Astrocyte (in vitro differentiated cells and primary cell): ENCODE measurements around the gene NINL. TPM values are rescaled to one million over a fixed set of nuclear protein-coding genes. Genes with fewer than 3 reads are reported as not detected.
A peak's percentile ranks its signal among the peaks of the same experiment; 100 is the strongest.

ENCODE experiments used
- DNase-seq: peaks from one replicate; pipeline ENCODE4 v3.0.0-alpha.2; 2010; ENCODE audit warnings: low read depth
- FAIRE-seq: peaks from 2 replicates; lab custom pipeline; 2011; peaks lifted over from hg19 to GRCh38; lab: Jason Lieb, UNC
- H2AFZ ChIP-seq: 2 replicates; pipeline ENCODE4 v1.6.0; 2012; ENCODE audit warnings: low read depth, low read length, inconsistent platforms
- H3K27ac ChIP-seq: 2 replicates; pipeline ENCODE4 v1.5.1; 2011; ENCODE audit warnings: low read depth, low read length, inconsistent platforms
- H3K27me3 ChIP-seq: 2 replicates; pipeline ENCODE4 v1.6.0; 2011; ENCODE audit warnings: low read length, inconsistent platforms; ENCODE audit not compliant: insufficient read depth
- H3K36me3 ChIP-seq: 2 replicates; pipeline ENCODE4 v1.5.1; 2011; ENCODE audit warnings: low read length, inconsistent platforms; ENCODE audit not compliant: insufficient read depth
- H3K4me1 ChIP-seq: 2 replicates; pipeline ENCODE4 v1.5.1; 2011; ENCODE audit warnings: low read length, inconsistent platforms; ENCODE audit not compliant: insufficient read depth
- H3K4me2 ChIP-seq: 2 replicates; pipeline ENCODE4 v1.6.0; 2012; ENCODE audit warnings: low read length, inconsistent platforms
- H3K4me3 ChIP-seq: 2 replicates; pipeline ENCODE4 v1.5.1; 2011; ENCODE audit warnings: low read depth, mild to moderate bottlenecking, low read length, inconsistent platforms; ENCODE audit not compliant: insufficient read depth
- H3K79me2 ChIP-seq: 2 replicates; pipeline ENCODE4 v1.6.0; 2012; ENCODE audit warnings: mild to moderate bottlenecking, low read length, inconsistent platforms; ENCODE audit not compliant: insufficient read depth
- H3K9ac ChIP-seq: 2 replicates; pipeline ENCODE4 v1.6.0; 2012; ENCODE audit warnings: mild to moderate bottlenecking, low read length, inconsistent platforms
- H3K9me3 ChIP-seq: 2 replicates; pipeline ENCODE4 v1.5.1; 2012; ENCODE audit warnings: low read depth, mild to moderate bottlenecking, low read length, inconsistent platforms; ENCODE audit not compliant: insufficient read depth
- H4K20me1 ChIP-seq: 2 replicates; pipeline ENCODE4 v1.6.0; 2012; ENCODE audit warnings: low read length, inconsistent platforms; ENCODE audit not compliant: insufficient read depth
- H3K27ac Mint-ChIP-seq: one replicate; pipeline ENCODE4 v1.8.0; 2021; ENCODE audit warnings: mild to moderate bottlenecking, mixed read lengths; ENCODE audit not compliant: unreplicated experiment
- H3K27me3 Mint-ChIP-seq: one replicate; pipeline ENCODE4 v1.8.0; 2021; ENCODE audit warnings: low read depth, mixed read lengths; ENCODE audit not compliant: unreplicated experiment
- H3K36me3 Mint-ChIP-seq: one replicate; pipeline ENCODE4 v1.8.0; 2021; ENCODE audit warnings: low read depth, mixed read lengths; ENCODE audit not compliant: unreplicated experiment
- H3K4me1 Mint-ChIP-seq: one replicate; pipeline ENCODE4 v1.8.0; 2021; ENCODE audit warnings: low read depth, mixed read lengths; ENCODE audit not compliant: unreplicated experiment
- H3K4me3 Mint-ChIP-seq: one replicate; pipeline ENCODE4 v1.8.0; 2021; ENCODE audit warnings: mild to moderate bottlenecking, moderate library complexity, mixed read lengths; ENCODE audit not compliant: unreplicated experiment
- H3K9me3 Mint-ChIP-seq: one replicate; pipeline ENCODE4 v1.8.0; 2021; ENCODE audit warnings: mild to moderate bottlenecking, mixed read lengths; ENCODE audit not compliant: unreplicated experiment
- CTCF ChIP-seq: IDR thresholded peaks from 2 replicates; pipeline ENCODE4 v1.5.1; 2011; ENCODE audit warnings: low read depth, mild to moderate bottlenecking, inconsistent platforms, low read length, moderate library complexity; ENCODE audit not compliant: insufficient read depth
- EZH2 ChIP-seq: IDR thresholded peaks from 2 replicates; pipeline ENCODE4 v1.6.1; 2012; ENCODE audit warnings: mild to moderate bottlenecking, low read length, inconsistent platforms; ENCODE audit not compliant: insufficient read depth
- total RNA-seq: library from RNA; stranded (reverse); gene quantifications from 2 replicates; pipeline ENCODE4 v1.2.1, GENCODE V29; 2021

NINL gene
- total RNA-seq, 1 donor from 2014 or later, result 10.2 TPM

- FAIRE-seq (no peak), DNase-seq (no peak)
- Mint-ChIP-seq H3K27ac (no peak overlapping the region), H3K36me3 (peaks cover 15% of the 10 kb centered on the region), H3K4me1 (no peaks in the 10 kb centered on the region), H3K27me3 (no peaks in the 10 kb centered on the region), H3K9me3 (no peaks in the 10 kb centered on the region), H3K4me3 (no peak overlapping the region)
- H3K79me2 ChIP-seq, result no peaks in the 10 kb centered on the region
- H3K9ac ChIP-seq, result no peak overlapping the region
- H2AFZ ChIP-seq, result no peak overlapping the region
- no peaks in the 10 kb centered on the region for H3K9me3 ChIP-seq
- H3K36me3 ChIP-seq, result peaks cover 3% of the 10 kb centered on the region
- TF ChIP-seq EZH2, result no peak
- TF ChIP-seq CTCF, result no peak
- H4K20me1 ChIP-seq, result no peaks in the 10 kb centered on the region
- no peaks in the 10 kb centered on the region for H3K4me1 ChIP-seq
- H3K4me2 ChIP-seq, result no peak overlapping the region
- no peaks in the 10 kb centered on the region for H3K27me3 ChIP-seq
- no peak overlapping the region for H3K4me3 ChIP-seq
- no peak overlapping the region for H3K27ac ChIP-seq
Measured at GRCh38 chr20:25454153-25454900, 131.0 kb downstream of the NINL start.

- Mint-ChIP-seq H3K27me3 (no peaks in the 10 kb centered on the region), H3K4me3 (no peak overlapping the region), H3K36me3 (peaks cover 15% of the 10 kb centered on the region), H3K9me3 (no peaks in the 10 kb centered on the region), H3K4me1 (no peaks in the 10 kb centered on the region), H3K27ac (no peak overlapping the region)
- Histone ChIP-seq H3K27ac (no peak overlapping the region), H3K36me3 (peaks cover 3% of the 10 kb centered on the region), H3K4me3 (no peak overlapping the region), H4K20me1 (no peaks in the 10 kb centered on the region), H2AFZ (no peak overlapping the region), H3K9ac (no peak overlapping the region), H3K9me3 (no peaks in the 10 kb centered on the region), H3K4me2 (no peak overlapping the region), H3K27me3 (no peaks in the 10 kb centered on the region), H3K79me2 (no peaks in the 10 kb centered on the region), H3K4me1 (no peaks in the 10 kb centered on the region)
- no peak for FAIRE-seq
- TF ChIP-seq EZH2 (no peak), CTCF (no peak)
- DNase-seq, result peak; percentile 20
Measured at GRCh38 chr20:25453035-25453810, 132.1 kb downstream of the NINL start.

- FAIRE-seq, result no peak
- H3K27me3 ChIP-seq, result no peaks in the 10 kb centered on the region
Measured at GRCh38 chr20:25452333-25452732, 133.0 kb downstream of the NINL start.

More at GRCh38 chr20:25452333-25452732, 133.0 kb downstream of the NINL start:
- Histone ChIP-seq H3K9me3 (no peaks in the 10 kb centered on the region), H3K4me2 (no peak overlapping the region), H4K20me1 (no peaks in the 10 kb centered on the region), H3K9ac (no peak overlapping the region), H3K4me1 (no peaks in the 10 kb centered on the region), H3K4me3 (no peak overlapping the region), H3K79me2 (no peaks in the 10 kb centered on the region), H3K36me3 (peaks cover 3% of the 10 kb centered on the region), H3K27ac (no peak overlapping the region), H2AFZ (no peak overlapping the region)
- DNase-seq, result no peak
- TF ChIP-seq EZH2 (no peak), CTCF (no peak)
- Mint-ChIP-seq H3K9me3 (no peaks in the 10 kb centered on the region), H3K27me3 (no peaks in the 10 kb centered on the region), H3K4me3 (no peak overlapping the region), H3K27ac (no peak overlapping the region), H3K36me3 (peaks cover 15% of the 10 kb centered on the region), H3K4me1 (no peaks in the 10 kb centered on the region)
